ENCODE measurements around the gene SMCP.

- no peak for TF ChIP-seq CTCF (IDR thresholded peaks at IDR 0.05; ENCODE audit: insufficient read depth, low read depth, low read length)
- no peak for TF ChIP-seq EZH2 (IDR thresholded peaks at IDR 0.05; ENCODE audit: insufficient read depth, low read length)
These were observed 6.0 kb downstream of the SMCP start for GRCh38 chr1:152884085-152884484.

Measured in astrocyte (in vitro differentiated cells and primary cell).